Suprapubic skin (tissue), 4 donors: ENCODE data around the gene DMXL2. TPM values are rescaled to one million over a fixed set of nuclear protein-coding genes. Genes with fewer than 3 reads are reported as not detected.
"Not testable (repeated sequence)": the region's sequence is repeated elsewhere in the genome, so short reads cannot be mapped to it uniquely, and the experiment has no call there.

Experiments
- DNase-seq, 2 donors: peaks; one replicate each; pipeline ENCODE4 v3.0.0-alpha.2; 2019; ENCODE audit warnings: low spot score in 2 of 2
- H3K27ac ChIP-seq: fragments of 200-600 bp; sonication (generic); one replicate; pipeline ENCODE4 v1.5.1; 2019
- H3K27me3 ChIP-seq: fragments of 200-600 bp; sonication (generic); one replicate; pipeline ENCODE4 v1.5.1; 2019
- H3K36me3 ChIP-seq: fragments of 200-600 bp; sonication (generic); one replicate; pipeline ENCODE4 v1.5.1; 2019
- H3K4me1 ChIP-seq: fragments of 200-600 bp; sonication (generic); one replicate; pipeline ENCODE4 v1.5.1; 2019
- H3K4me3 ChIP-seq: fragments of 200-600 bp; sonication (generic); one replicate; pipeline ENCODE4 v1.5.1; 2019; ENCODE audit warnings: mild to moderate bottlenecking
- H3K9me3 ChIP-seq: fragments of 200-600 bp; sonication (generic); one replicate; pipeline ENCODE4 v1.5.1; 2019
- EP300 ChIP-seq: sonication (generic); formaldehyde crosslinking; IDR thresholded peaks from one replicate; pipeline ENCODE4 v1.6.1; 2017; ENCODE audit warnings: antibody characterized with exemption
- POLR2A ChIP-seq, 2 donors: fragments of 450-650 bp; IDR thresholded peaks; one replicate each; pipeline ENCODE4 v1.6.1; 2017; ENCODE audit warnings: antibody characterized with exemption in 2 of 2, mild to moderate bottlenecking in 2 of 2, moderate library complexity in 2 of 2
- POLR2AphosphoS5 ChIP-seq, 3 donors: sonication (generic); formaldehyde crosslinking; IDR thresholded peaks; one replicate each; pipeline ENCODE4 v1.6.1; 2017; ENCODE audit warnings: antibody characterized with exemption in 3 of 3
- WGBS: methylation state at CpG from one replicate; pipeline ENCODE4 v1.1.5; 2018; 5-methylcytosine and 5-hydroxymethylcytosine counted together
- total RNA-seq, 4 donors: library from RNA; depleted of rRNA; stranded (reverse); fragments of >200 nt; gene quantifications; one replicate each; pipeline ENCODE4 v1.1.0, GENCODE V29; 2016
- TF ChIP-seq, protein P1 (sequence below), 2 donors: fragments of 200-600 bp in 1 of 2; fragments of 450-650 bp in 1 of 2; sonication (generic) in 1 of 2; IDR thresholded peaks; one replicate each; pipeline ENCODE4 v1.5.1; 2016 to 2019; ENCODE audit warnings: antibody characterized with exemption in 2 of 2, mild to moderate bottlenecking in 1 of 2, moderate library complexity in 1 of 2

Gene DMXL2
- total RNA-seq, 4 donors from 2014 or later: 4.1 to 32.9 (median 8.3) TPM

DNA sequence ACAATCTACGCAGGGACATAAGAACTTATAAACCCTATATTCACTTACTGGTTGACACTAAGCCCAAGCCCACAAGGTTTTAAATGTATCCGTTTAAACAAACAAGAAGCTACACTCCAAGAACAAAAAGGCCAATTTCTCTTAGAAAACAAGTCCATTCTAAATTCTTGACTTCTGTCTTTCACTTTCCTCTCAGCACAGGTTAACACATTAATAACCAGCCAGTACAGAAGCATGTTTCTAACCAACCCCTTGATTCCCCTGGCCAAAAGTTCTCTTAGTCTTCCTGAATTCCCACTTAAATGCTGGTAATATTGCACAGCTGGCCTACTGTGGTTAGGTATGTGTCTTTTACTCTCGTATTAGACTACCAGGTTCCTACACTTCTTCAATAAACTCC is 4.7 kb downstream of the DMXL2 start:
- DNase-seq: no peak
- H3K4me1 ChIP-seq: peaks cover 10% of the 10 kb centered on the region
- no peaks in the 10 kb centered on the region for H3K36me3 ChIP-seq
- TF ChIP-seq POLR2A (IDR thresholded peaks at IDR 0.05) (no peak), EP300 (no peak), POLR2AphosphoS5 (IDR thresholded peaks at IDR 0.05) (no peak)
- H3K4me3 ChIP-seq: no peak overlapping the region
- 79% methylated on average over 3 of the region's 3 CpGs for WGBS
- H3K27me3 ChIP-seq: no peaks in the 10 kb centered on the region
- H3K27ac ChIP-seq: no peak overlapping the region
- H3K9me3 ChIP-seq: no peaks in the 10 kb centered on the region

DNA sequence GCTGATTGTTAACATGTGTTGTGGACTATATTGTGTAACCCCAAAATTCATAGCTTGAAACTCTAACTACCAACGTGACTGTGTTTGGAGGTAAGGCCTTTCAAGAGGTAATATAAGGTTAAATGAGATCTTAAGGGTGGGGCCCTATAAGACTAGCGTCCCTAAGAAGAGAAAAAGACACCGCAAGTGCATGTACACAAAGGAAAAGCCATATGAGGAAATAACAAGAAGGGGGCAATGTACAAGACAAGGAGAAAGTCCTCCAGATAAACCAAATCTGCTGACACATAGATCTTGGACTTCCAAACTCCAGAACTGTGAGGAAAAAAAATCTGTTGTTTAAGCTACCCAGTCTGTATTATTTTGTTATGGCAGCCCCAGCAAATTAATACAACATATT is 8.6 kb downstream of the DMXL2 start:
- Histone ChIP-seq H3K27me3 (no peaks in the 10 kb centered on the region), H3K4me3 (no peak overlapping the region), H3K4me1 (no peaks in the 10 kb centered on the region), H3K36me3 (no peaks in the 10 kb centered on the region), H3K9me3 (no peaks in the 10 kb centered on the region), H3K27ac (no peak overlapping the region)
- 79% methylated on average over 3 of the region's 3 CpGs for WGBS
- TF ChIP-seq POLR2AphosphoS5 (IDR thresholded peaks at IDR 0.05) (no peak), EP300 (no peak), POLR2A (IDR thresholded peaks at IDR 0.05) (no peak)
- TF ChIP-seq, protein P1, sequence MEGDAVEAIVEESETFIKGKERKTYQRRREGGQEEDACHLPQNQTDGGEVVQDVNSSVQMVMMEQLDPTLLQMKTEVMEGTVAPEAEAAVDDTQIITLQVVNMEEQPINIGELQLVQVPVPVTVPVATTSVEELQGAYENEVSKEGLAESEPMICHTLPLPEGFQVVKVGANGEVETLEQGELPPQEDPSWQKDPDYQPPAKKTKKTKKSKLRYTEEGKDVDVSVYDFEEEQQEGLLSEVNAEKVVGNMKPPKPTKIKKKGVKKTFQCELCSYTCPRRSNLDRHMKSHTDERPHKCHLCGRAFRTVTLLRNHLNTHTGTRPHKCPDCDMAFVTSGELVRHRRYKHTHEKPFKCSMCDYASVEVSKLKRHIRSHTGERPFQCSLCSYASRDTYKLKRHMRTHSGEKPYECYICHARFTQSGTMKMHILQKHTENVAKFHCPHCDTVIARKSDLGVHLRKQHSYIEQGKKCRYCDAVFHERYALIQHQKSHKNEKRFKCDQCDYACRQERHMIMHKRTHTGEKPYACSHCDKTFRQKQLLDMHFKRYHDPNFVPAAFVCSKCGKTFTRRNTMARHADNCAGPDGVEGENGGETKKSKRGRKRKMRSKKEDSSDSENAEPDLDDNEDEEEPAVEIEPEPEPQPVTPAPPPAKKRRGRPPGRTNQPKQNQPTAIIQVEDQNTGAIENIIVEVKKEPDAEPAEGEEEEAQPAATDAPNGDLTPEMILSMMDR (IDR thresholded peaks at IDR 0.05): no peak
- no peak for DNase-seq

DNA sequence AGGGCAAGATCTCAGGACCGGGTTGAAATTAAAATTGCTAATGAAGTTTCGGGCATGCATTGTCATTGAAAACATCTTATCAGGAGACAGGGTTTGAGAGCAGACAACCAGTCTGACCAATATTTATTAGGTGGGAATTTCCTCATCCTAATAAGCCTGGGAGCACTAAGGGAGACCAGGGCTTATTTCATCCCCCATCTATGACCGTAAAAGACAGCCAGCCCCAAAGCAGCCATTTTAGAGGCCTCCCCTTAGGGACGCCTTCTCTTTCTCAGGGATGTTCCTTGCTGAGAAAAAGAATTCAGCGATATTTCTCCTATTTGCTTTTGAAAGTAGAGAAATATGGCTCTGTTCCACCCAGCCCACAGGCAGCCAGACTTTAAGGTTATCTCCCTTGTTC is 9.9 kb downstream of the DMXL2 start:
- H3K4me3 ChIP-seq, H3K4me1 ChIP-seq, H3K9me3 ChIP-seq, H3K36me3 ChIP-seq, H3K27me3 ChIP-seq, H3K27ac ChIP-seq, DNase-seq: not testable (repeated sequence)
- WGBS: 93% methylated on average over 5 of the region's 5 CpGs

DNA sequence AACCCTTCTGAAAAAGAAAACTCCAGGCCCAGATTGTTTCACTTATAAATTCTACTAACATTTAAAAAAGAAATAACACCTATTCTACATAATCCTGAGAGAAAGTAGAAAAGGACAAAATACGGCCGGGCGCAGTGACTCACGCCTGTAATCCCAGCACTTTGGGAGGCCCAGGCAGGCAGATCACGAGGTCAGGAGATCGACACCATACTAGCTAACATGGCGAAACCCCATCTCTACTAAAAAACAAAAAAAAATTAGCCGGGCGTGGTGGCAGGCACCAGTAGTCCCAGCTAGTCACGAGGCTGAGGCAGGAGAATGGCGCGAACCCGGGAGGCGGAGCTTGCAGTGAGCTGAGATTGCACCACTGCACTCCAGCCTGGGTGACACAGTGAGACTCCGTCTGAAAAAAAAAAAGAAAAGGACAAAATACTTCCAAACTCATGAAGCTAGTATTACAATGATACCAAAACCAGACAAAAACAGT is 19.1 kb downstream of the DMXL2 start:
- not testable (repeated sequence) for H3K9me3 ChIP-seq, H3K27me3 ChIP-seq, H3K4me1 ChIP-seq, H3K27ac ChIP-seq, DNase-seq, H3K4me3 ChIP-seq, H3K36me3 ChIP-seq
- WGBS: 92% methylated on average over 15 of the region's 15 CpGs

DNA sequence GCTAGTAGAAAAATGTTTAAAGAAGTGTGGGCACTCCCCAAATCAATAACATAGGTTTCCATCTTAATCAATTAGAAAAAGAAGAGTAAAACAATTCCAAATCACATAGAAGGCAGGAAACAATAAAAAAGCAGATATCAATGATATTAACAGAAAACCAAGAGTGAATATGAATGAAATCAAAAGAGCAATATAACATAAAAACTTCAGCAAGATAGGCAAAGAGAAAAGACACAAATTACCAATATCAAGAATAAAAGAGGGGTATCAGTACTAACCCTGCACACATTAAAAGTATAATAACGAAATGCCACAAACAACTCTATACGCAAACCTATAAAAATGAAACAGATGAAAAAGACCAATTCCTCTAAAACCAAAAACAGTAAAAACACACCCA is 19.6 kb downstream of the DMXL2 start:
- Histone ChIP-seq H3K36me3 (no peaks in the 10 kb centered on the region), H3K9me3 (no peaks in the 10 kb centered on the region), H3K27ac (no peak overlapping the region), H3K4me3 (no peak overlapping the region), H3K4me1 (no peaks in the 10 kb centered on the region), H3K27me3 (no peaks in the 10 kb centered on the region)
- no peak for DNase-seq
- 66% methylated on average over 2 of the region's 2 CpGs for WGBS
- no peak for TF ChIP-seq EP300
- TF ChIP-seq POLR2A (IDR thresholded peaks at IDR 0.05): no peak
- TF ChIP-seq, protein P1 (IDR thresholded peaks at IDR 0.05): no peak
- TF ChIP-seq POLR2AphosphoS5 (IDR thresholded peaks at IDR 0.05): no peak

DNA sequence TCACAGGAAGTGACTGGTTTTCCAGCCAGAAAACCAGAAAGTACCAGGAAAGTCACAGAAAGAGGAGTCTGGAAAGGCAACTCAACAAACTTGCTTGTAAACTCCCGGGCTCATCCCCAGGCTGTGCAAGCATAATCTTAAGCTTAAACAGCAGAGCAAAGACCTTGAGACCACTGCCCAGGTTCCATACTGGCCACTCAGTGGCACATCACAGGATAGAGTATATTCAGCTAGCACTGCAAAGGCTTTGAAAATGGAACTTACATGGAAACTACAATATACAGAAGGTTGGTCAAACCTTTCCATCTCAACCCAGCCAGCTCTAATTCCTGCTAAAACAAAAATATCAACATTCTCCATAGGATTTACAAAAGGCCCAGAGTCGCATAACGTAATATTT is 20.1 kb downstream of the DMXL2 start:
- DNase-seq: no peak
- WGBS: 78% methylated on average over 3 of the region's 3 CpGs
- no peak overlapping the region for H3K27ac ChIP-seq
- TF ChIP-seq, protein P1 (IDR thresholded peaks at IDR 0.05): no peak
- no peak for TF ChIP-seq POLR2AphosphoS5 (IDR thresholded peaks at IDR 0.05)
- TF ChIP-seq POLR2A (IDR thresholded peaks at IDR 0.05): no peak
- TF ChIP-seq EP300: no peak
- H3K4me3 ChIP-seq: no peak overlapping the region
- no peaks in the 10 kb centered on the region for H3K9me3 ChIP-seq
- H3K27me3 ChIP-seq: no peaks in the 10 kb centered on the region
- H3K36me3 ChIP-seq: no peaks in the 10 kb centered on the region
- no peaks in the 10 kb centered on the region for H3K4me1 ChIP-seq

DNA sequence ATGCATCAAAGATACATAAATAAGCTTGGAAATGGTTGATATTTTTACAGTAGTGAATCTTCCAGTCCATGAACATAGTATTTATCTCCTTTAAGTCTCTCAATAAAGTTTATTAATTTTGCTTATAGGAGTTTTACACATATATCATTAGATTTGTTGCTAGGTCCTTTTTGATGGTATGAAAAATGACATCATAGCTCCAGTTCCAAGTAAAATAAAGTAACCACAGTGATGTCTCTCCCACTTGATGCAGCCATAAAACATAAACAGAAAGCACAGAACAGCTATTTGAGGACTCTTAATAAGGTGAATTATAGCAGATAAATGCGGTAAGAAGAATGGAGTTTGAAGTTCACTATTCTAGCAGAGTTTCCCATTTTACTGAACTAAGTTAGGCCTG is 20.8 kb downstream of the DMXL2 start:
- Histone ChIP-seq H3K4me3 (no peak overlapping the region), H3K36me3 (no peaks in the 10 kb centered on the region), H3K27ac (no peak overlapping the region), H3K27me3 (no peaks in the 10 kb centered on the region), H3K4me1 (no peaks in the 10 kb centered on the region), H3K9me3 (no peaks in the 10 kb centered on the region)
- no peak for TF ChIP-seq POLR2AphosphoS5 (IDR thresholded peaks at IDR 0.05)
- no peak for TF ChIP-seq EP300
- TF ChIP-seq, protein P1 (IDR thresholded peaks at IDR 0.05): no peak
- no peak for TF ChIP-seq POLR2A (IDR thresholded peaks at IDR 0.05)
- no peak for DNase-seq
- WGBS: 98% methylated on average over 1 of the region's 1 CpG
